ENCODE measurements around the gene GHSR. TPM values are rescaled to one million over a fixed set of nuclear protein-coding genes. Genes with fewer than 3 reads are reported as not detected.

Gene GHSR
- total RNA-seq, 2 donors from 2014 or later, result not detected

- no peak overlapping the region for H3K4me3 Mint-ChIP-seq
- H3K27ac Mint-ChIP-seq, result no peak overlapping the region
- H3K27me3 Mint-ChIP-seq (ENCODE audit: low read depth), result peaks cover 28% of the 10 kb centered on the region
- no peaks in the 10 kb centered on the region for H3K36me3 Mint-ChIP-seq (ENCODE audit: insufficient read depth in 2 of 2)
- ATAC-seq (replicated peaks in 1 of 2), result no peak
- no peaks in the 10 kb centered on the region for H3K9me3 Mint-ChIP-seq
- DNase-seq, result no peak
- no peaks in the 10 kb centered on the region for H3K4me1 Mint-ChIP-seq (ENCODE audit: low read depth)
Measured at GRCh38 chr3:172456404-172456803, 8.1 kb upstream of the GHSR start.

DNA sequence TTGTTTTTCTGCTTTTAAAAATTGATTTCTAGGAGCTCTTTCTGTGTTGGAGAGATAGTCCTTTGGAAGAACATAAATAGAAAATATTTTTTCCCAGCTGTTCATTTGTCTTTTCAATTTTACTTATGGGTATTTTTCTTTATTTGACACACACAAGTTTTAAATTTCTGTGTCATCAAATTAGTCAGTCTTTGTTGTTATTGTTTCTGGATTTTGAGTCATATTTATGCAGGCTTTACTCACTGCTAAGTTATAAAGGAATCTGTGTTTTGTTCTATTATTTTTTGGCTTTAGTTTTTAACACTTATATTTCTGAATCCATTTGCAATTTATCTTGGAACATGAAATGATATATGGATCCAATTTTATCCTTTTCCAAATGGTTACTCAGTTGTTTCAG is 5.9 kb upstream of the GHSR start:
- peaks cover 8% of the 10 kb centered on the region for H3K4me1 Mint-ChIP-seq (ENCODE audit: low read depth)
- no peak overlapping the region for H3K27ac Mint-ChIP-seq
- H3K36me3 Mint-ChIP-seq (ENCODE audit: insufficient read depth in 2 of 2), result no peaks in the 10 kb centered on the region
- no peak overlapping the region for H3K4me3 Mint-ChIP-seq
- no peak for ATAC-seq (replicated peaks in 1 of 2)
- H3K9me3 Mint-ChIP-seq, result no peaks in the 10 kb centered on the region
- no peak for DNase-seq
- peaks cover 45% of the 10 kb centered on the region for H3K27me3 Mint-ChIP-seq (ENCODE audit: low read depth)

- H3K9me3 Mint-ChIP-seq, result no peaks in the 10 kb centered on the region
- peak in 1 of 2 donors; percentile 4 for DNase-seq
- peak overlapping the region; percentile 69 to 76 for H3K4me3 Mint-ChIP-seq
- H3K36me3 Mint-ChIP-seq (ENCODE audit: insufficient read depth in 2 of 2), result peaks cover 3 to 8% of the 10 kb centered on the region in 2 donors
- H3K27me3 Mint-ChIP-seq (ENCODE audit: low read depth), result peaks cover 80% of the 10 kb centered on the region
- H3K4me1 Mint-ChIP-seq (ENCODE audit: low read depth), result peaks cover 32% of the 10 kb centered on the region
- H3K27ac Mint-ChIP-seq, result no peak overlapping the region
- peak; percentile 28 to 34 for ATAC-seq (replicated peaks in 1 of 2)
Measured at GRCh38 chr3:172449466-172450149, 1.4 kb upstream of the GHSR start.

DNA sequence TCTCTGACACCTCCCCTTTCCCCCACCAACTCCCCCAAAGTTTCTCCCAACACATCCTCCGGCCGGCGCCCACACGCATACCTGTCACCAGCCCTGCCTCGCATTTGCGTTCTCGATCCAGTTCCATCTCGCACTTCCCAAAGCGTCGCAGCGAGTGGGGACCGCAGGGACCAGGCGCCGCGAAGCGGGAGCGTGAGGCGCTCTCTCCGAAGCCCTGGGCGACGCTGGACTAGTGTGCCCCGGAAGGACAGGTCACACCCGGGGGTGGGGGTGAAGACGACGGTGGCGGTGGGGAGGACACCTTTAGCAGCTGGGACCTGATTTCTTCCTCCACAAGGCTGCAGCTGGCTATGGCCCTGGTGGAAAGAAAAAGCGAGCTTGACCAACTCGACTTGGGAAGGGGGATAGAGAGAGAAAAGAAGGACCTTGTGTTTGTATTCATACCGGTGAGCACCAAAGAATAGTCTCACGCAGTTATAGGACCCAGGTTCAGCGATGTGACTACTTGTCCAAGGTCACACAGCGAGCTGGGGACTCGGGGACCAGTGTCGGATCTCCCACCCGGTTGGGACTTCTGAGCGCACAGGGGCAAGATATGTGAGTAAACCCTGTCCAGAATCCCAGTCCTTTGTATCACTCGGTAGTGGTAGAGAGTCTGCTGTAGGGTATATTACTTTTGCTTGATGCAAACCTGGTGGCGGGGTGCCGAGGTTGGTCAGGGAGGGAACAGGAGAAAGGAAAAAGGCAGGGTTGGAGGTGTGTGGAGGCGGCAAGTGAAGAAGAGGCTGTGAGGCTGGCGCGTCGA is 607 bp upstream of the GHSR start:
- Mint-ChIP-seq H3K4me1 (ENCODE audit: low read depth) (peaks cover 32% of the 10 kb centered on the region), H3K4me3 (peak overlapping the region; percentile 69 to 76), H3K9me3 (no peaks in the 10 kb centered on the region), H3K27me3 (ENCODE audit: low read depth) (peaks cover 74% of the 10 kb centered on the region), H3K27ac (no peak overlapping the region), H3K36me3 (ENCODE audit: insufficient read depth in 2 of 2) (peaks cover 3 to 8% of the 10 kb centered on the region in 2 donors)
- DNase-seq (peak in 1 of 2 donors; percentile 3), ATAC-seq (replicated peaks in 1 of 2) (no peak)

- peaks cover 32% of the 10 kb centered on the region for H3K4me1 Mint-ChIP-seq (ENCODE audit: low read depth)
- no peaks in the 10 kb centered on the region for H3K9me3 Mint-ChIP-seq
- peaks cover 80% of the 10 kb centered on the region for H3K27me3 Mint-ChIP-seq (ENCODE audit: low read depth)
- peaks cover 3 to 8% of the 10 kb centered on the region in 2 donors for H3K36me3 Mint-ChIP-seq (ENCODE audit: insufficient read depth in 2 of 2)
- DNase-seq (no peak), ATAC-seq (replicated peaks in 1 of 2) (no peak)
- H3K27ac Mint-ChIP-seq, result no peak overlapping the region
- no peak overlapping the region for H3K4me3 Mint-ChIP-seq
Measured at GRCh38 chr3:172446198-172446597, 2.1 kb downstream of the GHSR start.

DNA sequence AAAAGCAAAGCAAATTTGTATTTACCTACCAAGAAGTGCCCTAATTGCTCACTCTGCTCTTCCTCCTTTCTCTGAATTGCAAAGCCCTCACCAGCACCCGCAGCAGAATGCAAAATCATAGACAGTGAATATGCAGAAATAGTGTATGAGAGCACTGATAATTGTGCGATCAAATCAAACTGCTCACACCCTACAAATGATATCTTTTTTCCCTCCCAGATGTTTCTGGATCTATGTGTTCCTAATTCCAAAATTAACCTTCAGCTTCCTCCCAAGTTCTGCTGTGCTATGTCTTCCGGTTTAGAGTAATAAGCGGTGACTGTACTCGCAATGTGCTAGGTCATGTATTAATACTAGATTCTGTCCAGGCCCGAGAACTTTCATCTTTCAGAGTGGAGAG is 3.4 kb downstream of the GHSR start:
- H3K27me3 Mint-ChIP-seq (ENCODE audit: low read depth), result peaks cover 83% of the 10 kb centered on the region
- DNase-seq (no peak), ATAC-seq (replicated peaks in 1 of 2) (no peak)
- peaks cover 3 to 8% of the 10 kb centered on the region in 2 donors for H3K36me3 Mint-ChIP-seq (ENCODE audit: insufficient read depth in 2 of 2)
- H3K9me3 Mint-ChIP-seq, result no peaks in the 10 kb centered on the region
- no peak overlapping the region for H3K4me3 Mint-ChIP-seq
- no peak overlapping the region for H3K27ac Mint-ChIP-seq
- peaks cover 30% of the 10 kb centered on the region for H3K4me1 Mint-ChIP-seq (ENCODE audit: low read depth)

GRCh38 chr3:172442606-172443005 is 5.7 kb downstream of the GHSR start:
- DNase-seq (no peak), ATAC-seq (replicated peaks in 1 of 2) (no peak)
- peaks cover 0 to 4% of the 10 kb centered on the region in 2 donors for H3K36me3 Mint-ChIP-seq (ENCODE audit: insufficient read depth in 2 of 2)
- peaks cover 82% of the 10 kb centered on the region for H3K27me3 Mint-ChIP-seq (ENCODE audit: low read depth)
- H3K9me3 Mint-ChIP-seq, result no peaks in the 10 kb centered on the region
- no peak overlapping the region for H3K4me3 Mint-ChIP-seq
- H3K27ac Mint-ChIP-seq, result no peak overlapping the region
- H3K4me1 Mint-ChIP-seq (ENCODE audit: low read depth), result peaks cover 8% of the 10 kb centered on the region

GRCh38 chr3:172441581-172441980 is 6.7 kb downstream of the GHSR start:
- Mint-ChIP-seq H3K4me1 (ENCODE audit: low read depth) (no peaks in the 10 kb centered on the region), H3K36me3 (ENCODE audit: insufficient read depth in 2 of 2) (no peaks in the 10 kb centered on the region), H3K27me3 (ENCODE audit: low read depth) (peaks cover 76% of the 10 kb centered on the region), H3K4me3 (no peak overlapping the region), H3K9me3 (no peaks in the 10 kb centered on the region), H3K27ac (no peak overlapping the region)
- no peak for DNase-seq
- no peak for ATAC-seq (replicated peaks in 1 of 2)

DNA sequence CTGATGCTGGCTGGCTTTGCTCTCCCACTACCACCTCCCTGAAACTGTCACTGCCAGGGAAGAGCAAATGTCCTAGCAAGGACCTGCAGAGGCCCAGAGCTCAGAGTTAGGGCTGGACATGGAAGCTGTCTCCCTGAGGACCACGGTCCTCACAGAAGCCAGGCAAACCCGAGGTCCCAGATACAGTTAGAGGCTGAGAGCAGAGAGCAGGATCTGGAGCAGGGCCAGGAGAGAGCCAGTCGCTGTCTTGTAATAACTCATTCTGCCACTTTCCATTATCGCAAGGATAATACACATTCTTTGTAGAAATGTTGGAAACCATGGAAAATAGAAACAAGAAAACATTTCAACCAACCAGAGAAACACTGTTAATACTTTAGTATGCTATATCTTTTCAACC is 10.1 kb downstream of the GHSR start:
- Mint-ChIP-seq H3K9me3 (peaks cover 2 to 6% of the 10 kb centered on the region in 2 donors), H3K27ac (no peak overlapping the region), H3K36me3 (ENCODE audit: insufficient read depth in 2 of 2) (peaks cover 2 to 5% of the 10 kb centered on the region in 2 donors), H3K4me3 (no peak overlapping the region), H3K4me1 (ENCODE audit: low read depth) (no peaks in the 10 kb centered on the region), H3K27me3 (ENCODE audit: low read depth) (peaks cover 60% of the 10 kb centered on the region)
- DNase-seq, result no peak
- ATAC-seq (replicated peaks in 1 of 2), result no peak

- ATAC-seq (replicated peaks in 1 of 2) (no peak), DNase-seq (no peak)
- no peak overlapping the region for H3K4me3 Mint-ChIP-seq
- no peak overlapping the region for H3K27ac Mint-ChIP-seq
- peaks cover 2 to 8% of the 10 kb centered on the region in 2 donors for H3K9me3 Mint-ChIP-seq
- peaks cover 57% of the 10 kb centered on the region for H3K27me3 Mint-ChIP-seq (ENCODE audit: low read depth)
- H3K4me1 Mint-ChIP-seq (ENCODE audit: low read depth), result no peaks in the 10 kb centered on the region
- H3K36me3 Mint-ChIP-seq (ENCODE audit: insufficient read depth in 2 of 2), result peaks cover 2 to 5% of the 10 kb centered on the region in 2 donors
Measured at GRCh38 chr3:172437713-172438112, 10.5 kb downstream of the GHSR start.

DNA sequence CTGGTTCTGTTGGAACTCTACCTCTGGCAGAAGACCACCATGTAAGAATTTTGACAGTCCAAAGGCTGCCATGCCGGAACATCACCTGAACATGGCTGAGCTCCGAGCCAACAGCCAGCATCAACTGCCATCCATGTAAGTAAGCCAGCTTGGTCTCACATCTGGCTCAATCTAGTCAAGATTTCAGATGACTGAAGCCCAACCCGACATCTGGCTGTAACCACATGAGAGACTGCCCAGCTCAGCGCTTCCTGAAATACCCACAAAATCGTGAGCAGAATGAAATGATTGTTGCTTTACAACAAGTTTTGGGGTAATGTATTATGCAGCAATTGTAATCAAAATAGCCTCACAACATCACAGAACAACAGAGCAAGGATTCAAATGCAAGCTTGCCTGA is 32.9 kb downstream of the GHSR start:
- no peaks in the 10 kb centered on the region for H3K36me3 Mint-ChIP-seq (ENCODE audit: insufficient read depth in 2 of 2)
- peaks cover 0 to 4% of the 10 kb centered on the region in 2 donors for H3K9me3 Mint-ChIP-seq
- H3K4me3 Mint-ChIP-seq, result no peak overlapping the region
- H3K4me1 Mint-ChIP-seq (ENCODE audit: low read depth), result no peaks in the 10 kb centered on the region
- no peak overlapping the region for H3K27ac Mint-ChIP-seq
- H3K27me3 Mint-ChIP-seq (ENCODE audit: low read depth), result peaks cover 47% of the 10 kb centered on the region
- DNase-seq (no peak), ATAC-seq (replicated peaks in 1 of 2) (no peak)

GRCh38 chr3:172411478-172411947 is 36.7 kb downstream of the GHSR start:
- Mint-ChIP-seq H3K27me3 (ENCODE audit: low read depth) (peaks cover 25% of the 10 kb centered on the region), H3K4me1 (ENCODE audit: low read depth) (no peaks in the 10 kb centered on the region), H3K4me3 (no peak overlapping the region), H3K9me3 (peaks cover 0 to 2% of the 10 kb centered on the region in 2 donors), H3K36me3 (ENCODE audit: insufficient read depth in 2 of 2) (no peaks in the 10 kb centered on the region), H3K27ac (no peak overlapping the region)
- DNase-seq (no peak), ATAC-seq (replicated peaks in 1 of 2) (no peak)

DNA sequence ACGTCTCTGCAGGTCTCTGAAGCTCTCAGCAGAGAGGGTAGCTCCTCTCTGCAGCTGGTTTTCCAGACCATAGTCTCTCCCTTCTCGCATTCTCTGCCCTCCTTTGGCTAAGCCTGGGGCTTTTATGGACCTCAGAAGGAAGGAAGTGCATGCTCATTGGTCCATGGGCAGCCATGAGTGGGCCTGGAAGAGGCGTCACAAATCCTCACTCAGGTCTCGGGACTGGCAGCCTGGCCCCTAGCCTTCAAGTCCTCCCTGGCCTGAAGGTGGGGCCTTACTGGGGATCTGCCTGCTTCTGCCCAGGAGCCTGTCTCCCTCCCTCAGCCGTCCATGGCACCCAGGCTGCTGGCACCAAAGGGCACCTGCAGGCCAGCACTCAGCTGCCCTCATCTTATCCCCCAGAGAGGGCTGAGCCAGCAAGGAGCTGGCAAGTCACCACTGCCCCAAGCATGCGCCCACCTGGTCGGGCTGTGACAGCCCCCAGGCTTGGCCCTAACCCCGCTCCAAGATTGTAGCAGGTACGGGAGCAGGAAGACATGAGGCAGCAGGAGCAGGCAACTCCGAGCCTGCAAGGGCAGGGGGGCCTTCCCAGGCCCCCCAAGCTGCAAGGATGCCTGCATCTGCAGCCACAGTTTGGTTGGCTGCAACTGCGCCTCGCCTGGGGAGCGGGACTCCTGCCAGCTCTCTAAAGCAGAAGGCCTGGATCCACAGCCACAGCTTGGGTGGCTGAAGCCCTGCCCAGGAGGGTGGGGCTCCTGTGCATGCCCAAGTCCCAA is 37.4 kb downstream of the GHSR start:
- Mint-ChIP-seq H3K27me3 (ENCODE audit: low read depth) (peaks cover 19% of the 10 kb centered on the region), H3K4me3 (no peak overlapping the region), H3K36me3 (ENCODE audit: insufficient read depth in 2 of 2) (no peaks in the 10 kb centered on the region), H3K4me1 (ENCODE audit: low read depth) (no peaks in the 10 kb centered on the region), H3K9me3 (peaks cover 0 to 2% of the 10 kb centered on the region in 2 donors), H3K27ac (no peak overlapping the region)
- DNase-seq, result no peak
- ATAC-seq (replicated peaks in 1 of 2), result no peak
